IPS-15b (cell line): ENCODE measurements around the gene THRB.

Experiments used
- H3K27me3 ChIP-seq: one replicate; pipeline ENCODE4 v1.6.1; 2013; ENCODE audit warnings: low read length; ENCODE audit not compliant: control insufficient read depth, insufficient read depth
- H3K36me3 ChIP-seq: one replicate; pipeline ENCODE4 v1.6.1; 2013; ENCODE audit warnings: low read length; ENCODE audit not compliant: control insufficient read depth, insufficient read depth
- H3K4me1 ChIP-seq: one replicate; pipeline ENCODE4 v1.6.1; 2013; ENCODE audit warnings: mild to moderate bottlenecking, low read length; ENCODE audit not compliant: control insufficient read depth, insufficient read depth
- H3K4me3 ChIP-seq: one replicate; pipeline ENCODE4 v1.5.1; 2013; ENCODE audit warnings: low read depth, low read length
- H3K9ac ChIP-seq: one replicate; pipeline ENCODE4 v1.6.1; 2013; ENCODE audit warnings: low read depth, mild to moderate bottlenecking, low read length
- H3K9me3 ChIP-seq: one replicate; pipeline ENCODE4 v1.6.1; 2013; ENCODE audit warnings: mild to moderate bottlenecking, low read length; ENCODE audit not compliant: control insufficient read depth, insufficient read depth

The THRB gene

DNA sequence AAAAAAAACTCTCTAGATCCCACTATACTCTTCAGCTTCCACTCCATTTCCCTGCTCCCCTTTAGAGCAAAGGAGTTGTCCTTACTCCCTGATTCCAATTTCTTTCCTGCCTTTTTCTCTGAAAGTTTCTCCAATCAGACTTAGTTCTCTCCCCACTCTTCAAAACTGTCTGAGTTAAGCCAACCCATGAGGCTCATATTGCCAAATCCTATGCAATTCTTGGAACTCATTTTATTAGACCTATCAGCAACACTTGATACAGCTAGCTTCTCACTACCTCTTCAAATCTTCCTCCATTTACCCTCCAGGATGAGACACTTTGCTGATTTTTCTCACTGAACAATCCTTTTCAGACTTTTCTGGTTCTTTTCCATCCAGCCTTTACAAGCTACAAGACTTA is 233.1 kb downstream of the THRB start:
- Histone ChIP-seq H3K9ac (no peak overlapping the region), H3K27me3 (no peaks in the 10 kb centered on the region), H3K4me3 (no peak overlapping the region), H3K36me3 (no peaks in the 10 kb centered on the region), H3K9me3 (no peaks in the 10 kb centered on the region), H3K4me1 (no peaks in the 10 kb centered on the region)

DNA sequence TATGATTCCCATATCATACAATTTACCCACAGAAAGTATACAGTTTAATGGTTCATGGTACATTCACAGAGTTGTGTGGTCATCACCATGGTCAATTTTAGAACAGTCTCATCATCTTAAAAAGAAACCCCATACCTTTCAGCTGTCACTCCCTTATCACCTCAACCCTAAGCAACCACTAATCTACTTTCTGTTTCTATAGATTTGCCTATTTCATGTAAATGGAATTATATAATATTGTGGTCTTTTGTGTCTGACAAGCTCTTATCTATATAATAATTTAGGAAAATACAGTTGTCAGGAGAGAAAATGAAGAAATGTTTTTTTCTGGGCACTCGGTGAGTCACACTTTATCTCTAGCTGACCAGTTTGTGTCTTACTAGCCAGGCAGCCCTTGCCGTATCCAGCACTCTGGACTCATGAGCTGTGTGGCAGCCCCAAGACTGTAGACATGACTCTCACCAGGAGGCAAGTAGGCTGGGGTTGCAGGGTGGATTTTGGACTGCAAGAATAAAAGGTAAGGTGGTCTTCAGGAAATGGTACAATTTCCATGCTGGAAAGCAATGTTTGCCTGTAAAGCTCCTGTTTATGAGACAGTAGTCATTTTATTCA is 234.6 kb downstream of the THRB start:
- Histone ChIP-seq H3K4me1 (no peaks in the 10 kb centered on the region), H3K36me3 (no peaks in the 10 kb centered on the region), H3K9me3 (no peaks in the 10 kb centered on the region), H3K27me3 (no peaks in the 10 kb centered on the region), H3K9ac (no peak overlapping the region), H3K4me3 (no peak overlapping the region)

- Histone ChIP-seq H3K36me3 (no peaks in the 10 kb centered on the region), H3K4me3 (no peak overlapping the region), H3K4me1 (no peaks in the 10 kb centered on the region), H3K9ac (no peak overlapping the region), H3K9me3 (no peaks in the 10 kb centered on the region), H3K27me3 (no peaks in the 10 kb centered on the region)
Observed at GRCh38 chr3:24258727-24259600, 235.7 kb downstream of the THRB start.

- Histone ChIP-seq H3K27me3 (no peaks in the 10 kb centered on the region), H3K36me3 (no peaks in the 10 kb centered on the region), H3K4me3 (no peak overlapping the region), H3K9me3 (no peaks in the 10 kb centered on the region), H3K9ac (no peak overlapping the region), H3K4me1 (no peaks in the 10 kb centered on the region)
Observed at GRCh38 chr3:24258260-24258659, 236.4 kb downstream of the THRB start.

DNA sequence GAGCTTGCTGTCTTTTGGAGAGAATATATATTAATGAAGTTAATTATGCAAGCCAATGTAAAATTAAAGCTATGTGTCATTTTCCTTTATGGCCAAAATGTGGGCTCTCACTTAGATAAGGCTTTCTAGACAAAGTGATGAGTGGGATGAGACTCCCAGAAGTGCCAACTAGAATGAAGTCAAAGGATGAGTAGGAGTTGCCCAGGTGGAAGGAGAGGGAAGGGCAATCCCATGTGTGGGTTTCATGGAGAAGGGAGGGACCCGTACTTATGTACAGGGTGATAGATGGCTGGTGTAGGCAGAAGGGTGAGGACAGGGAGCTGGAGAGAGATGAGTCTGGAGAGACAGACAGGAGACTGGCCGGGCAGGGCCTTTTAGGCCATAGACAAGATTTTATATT is 239.2 kb downstream of the THRB start:
- Histone ChIP-seq H3K4me3 (no peak overlapping the region), H3K4me1 (no peaks in the 10 kb centered on the region)

DNA sequence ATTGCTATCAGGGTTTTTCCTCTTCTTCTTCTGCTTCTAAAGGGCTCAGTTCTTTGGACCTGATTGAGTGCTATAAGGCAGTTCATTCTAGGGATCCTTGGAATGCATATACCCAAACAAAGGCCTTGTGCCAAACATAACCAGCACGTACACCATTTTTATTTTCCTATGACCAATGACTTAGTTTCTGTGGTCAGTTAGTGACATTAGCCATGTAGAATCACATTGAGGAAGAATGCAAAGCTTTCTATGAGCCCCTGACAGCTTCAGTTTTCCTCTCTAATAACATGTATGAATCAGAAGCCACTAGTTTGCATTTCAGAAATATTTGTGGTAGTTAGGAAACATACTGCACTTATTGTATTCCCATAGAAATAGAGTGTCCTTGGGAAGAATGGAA is 240.0 kb downstream of the THRB start:
- H3K27me3 ChIP-seq, result no peaks in the 10 kb centered on the region
- no peak overlapping the region for H3K9ac ChIP-seq
- H3K36me3 ChIP-seq, result no peaks in the 10 kb centered on the region
- H3K4me1 ChIP-seq, result no peaks in the 10 kb centered on the region
- H3K4me3 ChIP-seq, result no peak overlapping the region
- no peaks in the 10 kb centered on the region for H3K9me3 ChIP-seq

More for the DNA sequence above, 239.2 kb downstream of the THRB start:
- Histone ChIP-seq H3K27me3 (no peaks in the 10 kb centered on the region), H3K9ac (no peak overlapping the region), H3K9me3 (no peaks in the 10 kb centered on the region), H3K36me3 (no peaks in the 10 kb centered on the region)

DNA sequence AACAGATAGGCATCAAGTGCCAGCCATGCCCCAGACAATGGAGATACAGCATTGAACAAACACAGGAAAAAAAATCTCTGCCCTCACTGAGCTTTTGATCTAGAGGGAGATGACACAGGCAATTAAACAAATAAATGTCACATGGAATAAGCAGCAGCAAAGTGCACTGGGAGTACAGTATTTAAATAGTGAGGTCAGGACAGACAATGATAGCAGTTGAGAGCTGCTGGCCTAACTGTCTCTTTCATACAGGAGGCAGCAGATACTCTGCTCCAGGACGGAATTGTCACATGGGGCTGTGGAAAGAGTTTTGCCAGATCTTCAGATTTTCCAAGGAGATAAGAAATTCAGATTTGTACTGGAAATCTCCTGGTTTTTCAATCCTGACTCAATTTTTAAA is 241.3 kb downstream of the THRB start:
- Histone ChIP-seq H3K4me3 (no peak overlapping the region), H3K9me3 (no peaks in the 10 kb centered on the region)

GRCh38 chr3:24249523-24249922 is 245.1 kb downstream of the THRB start:
- Histone ChIP-seq H3K36me3 (no peaks in the 10 kb centered on the region), H3K4me1 (no peaks in the 10 kb centered on the region), H3K9me3 (no peaks in the 10 kb centered on the region)

More for the DNA sequence above, 241.3 kb downstream of the THRB start:
- Histone ChIP-seq H3K36me3 (no peaks in the 10 kb centered on the region), H3K9ac (no peak overlapping the region), H3K27me3 (no peaks in the 10 kb centered on the region), H3K4me1 (no peaks in the 10 kb centered on the region)

DNA sequence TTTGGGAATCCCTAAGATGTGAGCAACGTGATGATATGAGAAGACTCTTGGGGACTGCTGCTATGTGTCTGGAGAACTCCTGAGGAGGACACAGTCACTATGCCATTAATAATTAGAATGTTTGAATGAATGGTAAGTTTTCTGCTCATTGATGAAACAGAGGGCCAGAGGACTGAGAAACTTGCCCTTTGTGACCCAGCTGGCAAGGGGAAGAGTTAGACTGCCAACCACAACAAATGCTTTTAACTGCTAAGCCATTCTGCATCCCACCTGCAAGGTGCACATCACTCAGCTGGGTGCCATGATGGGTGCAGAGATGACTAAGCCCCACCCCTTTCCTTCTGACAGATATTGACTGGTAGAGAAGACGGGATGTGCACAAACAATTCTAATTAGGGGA is 249.6 kb downstream of the THRB start:
- no peaks in the 10 kb centered on the region for H3K27me3 ChIP-seq
- no peaks in the 10 kb centered on the region for H3K36me3 ChIP-seq
- H3K4me1 ChIP-seq, result no peaks in the 10 kb centered on the region
- no peak overlapping the region for H3K4me3 ChIP-seq
- H3K9ac ChIP-seq, result no peak overlapping the region
- H3K9me3 ChIP-seq, result no peaks in the 10 kb centered on the region

More at GRCh38 chr3:24249523-24249922, 245.1 kb downstream of the THRB start:
- Histone ChIP-seq H3K9ac (no peak overlapping the region), H3K27me3 (no peaks in the 10 kb centered on the region), H3K4me3 (no peak overlapping the region)

DNA sequence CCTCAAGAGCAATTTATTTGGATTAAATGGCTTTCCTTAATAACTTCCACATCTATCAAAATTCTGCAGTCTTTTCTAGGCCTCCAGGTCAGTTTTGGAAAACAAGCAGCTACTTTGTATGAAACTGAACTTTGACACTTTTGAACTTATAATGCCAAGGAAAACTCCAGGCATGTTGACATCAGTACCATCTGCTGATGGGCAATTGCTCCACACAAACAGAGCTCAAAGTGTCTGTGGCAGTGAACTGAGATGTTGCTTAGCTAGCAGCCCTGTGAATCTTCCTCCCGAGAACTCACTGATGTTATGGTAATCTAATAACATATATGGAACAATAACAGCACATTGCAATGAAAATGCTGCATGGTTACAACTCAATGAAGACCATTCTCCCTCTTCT is 250.2 kb downstream of the THRB start:
- H3K9ac ChIP-seq, result no peak overlapping the region
- no peaks in the 10 kb centered on the region for H3K9me3 ChIP-seq
- H3K4me1 ChIP-seq, result no peaks in the 10 kb centered on the region
- no peaks in the 10 kb centered on the region for H3K27me3 ChIP-seq
- H3K36me3 ChIP-seq, result no peaks in the 10 kb centered on the region
- H3K4me3 ChIP-seq, result no peak overlapping the region

DNA sequence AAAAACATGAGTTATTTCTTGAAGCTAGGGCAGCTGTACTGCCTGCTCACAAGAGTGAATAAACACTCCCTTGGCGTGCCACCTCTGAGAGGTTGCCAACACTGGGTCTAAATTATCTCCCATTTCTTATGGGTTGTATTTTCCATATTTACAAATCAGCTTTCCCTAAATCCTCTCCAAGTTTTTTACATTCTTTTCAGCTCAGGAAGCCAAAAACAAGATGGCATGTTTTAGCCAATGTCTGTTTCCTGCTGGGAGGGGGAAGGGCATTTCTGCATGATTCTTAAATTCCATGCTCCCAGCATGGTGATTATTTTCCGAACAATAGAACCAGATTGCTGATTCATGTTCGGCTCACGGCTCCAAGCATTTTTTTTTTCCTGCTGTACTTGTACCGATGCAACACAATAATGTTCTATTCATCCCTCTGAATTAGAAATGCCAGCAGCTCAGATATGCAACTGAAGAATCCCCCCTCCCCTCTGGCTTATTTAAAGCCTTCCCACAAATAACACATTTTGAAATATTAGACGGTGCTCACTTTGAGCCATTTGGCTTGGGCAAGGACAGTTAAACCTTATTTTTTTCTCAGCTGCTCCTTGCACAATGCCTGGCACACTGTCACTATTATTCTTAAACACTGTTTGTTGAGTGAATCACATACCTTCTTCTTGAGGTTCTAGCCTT is 252.5 kb downstream of the THRB start:
- no peaks in the 10 kb centered on the region for H3K36me3 ChIP-seq
- no peak overlapping the region for H3K9ac ChIP-seq
- no peaks in the 10 kb centered on the region for H3K9me3 ChIP-seq
- H3K4me1 ChIP-seq, result no peaks in the 10 kb centered on the region
- H3K4me3 ChIP-seq, result no peak overlapping the region
- no peaks in the 10 kb centered on the region for H3K27me3 ChIP-seq

GRCh38 chr3:24240306-24240705 is 254.3 kb downstream of the THRB start:
- Histone ChIP-seq H3K27me3 (no peaks in the 10 kb centered on the region), H3K36me3 (no peaks in the 10 kb centered on the region), H3K9ac (no peak overlapping the region), H3K4me3 (no peak overlapping the region), H3K9me3 (no peaks in the 10 kb centered on the region), H3K4me1 (no peaks in the 10 kb centered on the region)
